H1 (cell line): ENCODE data around the gene AATK.

Source experiments
- ASH2L ChIP-seq: fragments of 200-600, 300-600 bp; sonication (generic); IDR thresholded peaks from one replicate; pipeline ENCODE4 v1.7.1; 2017; ENCODE audit warnings: low read length
- CBX5 ChIP-seq: fragments of 300-800, 300-1000 bp; sonication (generic); IDR thresholded peaks from 2 replicates; pipeline ENCODE4 v1.7.1; 2016; ENCODE audit warnings: antibody characterized with exemption, low read length, low read depth
- CEBPB ChIP-seq: IDR thresholded peaks from 2 replicates; pipeline ENCODE4 v1.6.1; 2012; ENCODE audit warnings: low read depth, low read length
- CHD1 ChIP-seq: IDR thresholded peaks from 2 replicates; pipeline ENCODE4 v1.6.1; 2012; ENCODE audit warnings: low read depth, low read length, improper control_type of control experiment
- EZH2 ChIP-seq: fragments of 200-600 bp; sonication (generic); IDR thresholded peaks from 2 replicates; pipeline ENCODE4 v1.7.1; 2012; ENCODE audit warnings: low read depth, mild to moderate bottlenecking, moderate library complexity, low read length, inconsistent platforms; ENCODE audit not compliant: severe bottlenecking
- GABPA ChIP-seq: IDR thresholded peaks from 2 replicates; pipeline ENCODE4 v1.6.1; 2011; ENCODE audit warnings: mild to moderate bottlenecking, low read length, moderate library complexity, borderline replicate concordance; ENCODE audit not compliant: insufficient read depth
- POLR2A ChIP-seq, 2 experiments: IDR thresholded peaks; 1 replicate in 1 of 2; 2 replicates in 1 of 2; pipeline ENCODE4 v1.6.1; 2011; ENCODE audit warnings: low read depth in 2 of 2, low read length in 2 of 2, mild to moderate bottlenecking in 2 of 2; ENCODE audit errors: control extremely low read depth in 1 of 2
- POLR2AphosphoS5 ChIP-seq: IDR thresholded peaks from 2 replicates; pipeline ENCODE4 v1.6.1; 2011; ENCODE audit warnings: low read depth, low read length
- RNF2 ChIP-seq: fragments of 200-900, 300-1000 bp; sonication (generic); IDR thresholded peaks from 2 replicates; pipeline ENCODE4 v1.7.1; 2016; ENCODE audit warnings: borderline replicate concordance, low read depth, mild to moderate bottlenecking, antibody characterized with exemption, low read length; ENCODE audit not compliant: poor library complexity, severe bottlenecking; ENCODE audit errors: missing control alignments
- SP1 ChIP-seq: IDR thresholded peaks from 2 replicates; pipeline ENCODE4 v1.6.1; 2011; ENCODE audit warnings: low read depth, low read length
- ZNF274 ChIP-seq: IDR thresholded peaks from 2 replicates; pipeline ENCODE4 v1.7.0; 2012; ENCODE audit warnings: low read length, borderline replicate concordance; ENCODE audit errors: extremely low read depth
- TF ChIP-seq, protein P1 (sequence below): IDR thresholded peaks from 2 replicates; pipeline ENCODE4 v1.6.1; 2011; ENCODE audit warnings: low read length, improper control_type of control experiment
- TF ChIP-seq, protein P2 (sequence below), 3 experiments: IDR thresholded peaks; 1 replicate in 2 of 3; 2 replicates in 1 of 3; pipeline versions ENCODE4 v1.5.1 to v1.6.1; 2011; ENCODE audit warnings: low read length in 3 of 3, mild to moderate bottlenecking in 3 of 3, inconsistent platforms in 2 of 3, low read depth in 1 of 3, moderate library complexity in 1 of 3; ENCODE audit not compliant: insufficient read depth in 1 of 3; ENCODE audit errors: control extremely low read depth in 1 of 3

DNA sequence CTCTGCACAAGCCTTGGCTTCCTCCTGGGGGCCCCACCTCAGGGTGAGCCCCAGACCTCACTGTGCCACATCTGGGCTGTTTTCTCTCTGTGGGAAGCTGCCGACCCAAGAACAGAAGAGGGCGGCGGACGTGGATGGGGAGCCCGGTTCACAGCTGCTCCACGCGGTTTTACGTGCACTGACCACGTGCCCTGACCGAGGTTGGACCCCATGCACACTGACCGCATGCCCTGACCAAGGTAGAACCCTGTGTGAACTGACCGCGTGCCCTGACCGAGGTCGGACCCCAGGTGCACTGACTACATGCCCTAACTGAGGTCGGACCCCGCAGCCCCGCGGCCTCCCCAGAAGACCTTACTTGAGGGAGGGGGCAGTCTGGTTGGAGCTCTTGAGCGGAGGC lies 37.1 kb upstream of the AATK start:
- no peak for TF ChIP-seq CEBPB
- no peak for TF ChIP-seq ZNF274
- no peak for TF ChIP-seq CBX5
- no peak for TF ChIP-seq EZH2
- TF ChIP-seq POLR2A (IDR thresholded peaks at IDR 0.05; ENCODE audit: control extremely low read depth in 1 of 2, low read depth in 2 of 2, low read length in 2 of 2), result no peak
- TF ChIP-seq ASH2L, result no peak
- TF ChIP-seq SP1, result no peak
- TF ChIP-seq RNF2, result no peak
- TF ChIP-seq, protein P1, sequence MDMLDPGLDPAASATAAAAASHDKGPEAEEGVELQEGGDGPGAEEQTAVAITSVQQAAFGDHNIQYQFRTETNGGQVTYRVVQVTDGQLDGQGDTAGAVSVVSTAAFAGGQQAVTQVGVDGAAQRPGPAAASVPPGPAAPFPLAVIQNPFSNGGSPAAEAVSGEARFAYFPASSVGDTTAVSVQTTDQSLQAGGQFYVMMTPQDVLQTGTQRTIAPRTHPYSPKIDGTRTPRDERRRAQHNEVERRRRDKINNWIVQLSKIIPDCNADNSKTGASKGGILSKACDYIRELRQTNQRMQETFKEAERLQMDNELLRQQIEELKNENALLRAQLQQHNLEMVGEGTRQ, result no peak
- TF ChIP-seq, protein P2, sequence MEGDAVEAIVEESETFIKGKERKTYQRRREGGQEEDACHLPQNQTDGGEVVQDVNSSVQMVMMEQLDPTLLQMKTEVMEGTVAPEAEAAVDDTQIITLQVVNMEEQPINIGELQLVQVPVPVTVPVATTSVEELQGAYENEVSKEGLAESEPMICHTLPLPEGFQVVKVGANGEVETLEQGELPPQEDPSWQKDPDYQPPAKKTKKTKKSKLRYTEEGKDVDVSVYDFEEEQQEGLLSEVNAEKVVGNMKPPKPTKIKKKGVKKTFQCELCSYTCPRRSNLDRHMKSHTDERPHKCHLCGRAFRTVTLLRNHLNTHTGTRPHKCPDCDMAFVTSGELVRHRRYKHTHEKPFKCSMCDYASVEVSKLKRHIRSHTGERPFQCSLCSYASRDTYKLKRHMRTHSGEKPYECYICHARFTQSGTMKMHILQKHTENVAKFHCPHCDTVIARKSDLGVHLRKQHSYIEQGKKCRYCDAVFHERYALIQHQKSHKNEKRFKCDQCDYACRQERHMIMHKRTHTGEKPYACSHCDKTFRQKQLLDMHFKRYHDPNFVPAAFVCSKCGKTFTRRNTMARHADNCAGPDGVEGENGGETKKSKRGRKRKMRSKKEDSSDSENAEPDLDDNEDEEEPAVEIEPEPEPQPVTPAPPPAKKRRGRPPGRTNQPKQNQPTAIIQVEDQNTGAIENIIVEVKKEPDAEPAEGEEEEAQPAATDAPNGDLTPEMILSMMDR (IDR thresholded peaks at IDR 0.05; ENCODE audit: control extremely low read depth in 1 of 3, insufficient read depth in 1 of 3, low read depth in 1 of 3, low read length in 3 of 3), result no peak
- TF ChIP-seq POLR2AphosphoS5, result no peak
- no peak for TF ChIP-seq CHD1
- no peak for TF ChIP-seq GABPA
